HCT116 (cell line): ENCODE measurements around the gene HK1. TPM values are rescaled to one million over a fixed set of nuclear protein-coding genes. Genes with fewer than 3 reads are reported as not detected.

ENCODE experiments used
- ATAC-seq: fragments of 200-7000 bp; cut with Tn5 transposase; 2 replicates; pipeline ENCODE4 v1.9.1; 2020; ENCODE audit warnings: mild to moderate bottlenecking, moderate library complexity
- BruUV-seq: library from RNA; stranded (reverse); fragments of 400-500 nt; replicated peaks from 2 replicates; lab custom pipeline; 2021; lab: Mats Ljungman, UMichigan
- CTCF ChIA-PET: fragments of 300-600 bp; sonication (Branson Sonifier 250); formaldehyde crosslinking; loops from one replicate; lab custom pipeline; 2021; ENCODE audit warnings: antibody characterized with exemption; lab: Charles Lee
- POLR2A ChIA-PET: fragments of 300-600, 350-600 bp; sonication (Branson Sonifier 250); formaldehyde crosslinking; loops from one replicate; lab custom pipeline; 2021; ENCODE audit warnings: antibody characterized with exemption; lab: Charles Lee
- RAD21 ChIA-PET, 2 experiments: fragments of 300-600 bp; sonication (Branson Sonifier 250); formaldehyde crosslinking; loops; one replicate each; lab custom pipeline; 2023; ENCODE audit warnings: low total read pairs in 2 of 2; ENCODE audit not compliant: uncharacterized antibody in 2 of 2, unreplicated experiment in 2 of 2, low non-redundant PET in 1 of 2; lab: Charles Lee
- DNase-seq: peaks from one replicate; pipeline ENCODE4 v3.0.0-alpha.2; 2010; ENCODE audit warnings: low read depth, low spot score
- H2AFZ ChIP-seq: fragments of 200-600 bp; shearing (Covaris generic), sonication (generic); 2 replicates; pipeline ENCODE4 v1.6.1; 2017; ENCODE audit warnings: low read depth, mixed run types, mixed read lengths, antibody characterized with exemption, low read length; ENCODE audit not compliant: poor library complexity, severe bottlenecking
- H3K27ac ChIP-seq: 2 replicates; pipeline ENCODE4 v1.5.1; 2012; ENCODE audit warnings: low read depth, low read length
- H3K27me3 ChIP-seq: fragments of 200-600 bp; sonication (generic); 2 replicates; pipeline ENCODE4 v1.6.1; 2016; ENCODE audit warnings: mixed run types, low read length, mixed read lengths; ENCODE audit not compliant: insufficient read depth
- H3K36me3 ChIP-seq, 2 experiments: fragments of 200-500 bp in 1 of 2; fragments of 200-600 bp in 1 of 2; sonication (Bioruptor generic) in 1 of 2; sonication (generic) in 1 of 2; 2 replicates each; pipeline versions ENCODE4 v1.5.1 to v1.6.1; 2014 to 2016; ENCODE audit warnings: low read length in 2 of 2, inconsistent platforms in 1 of 2, mixed read lengths in 1 of 2, mixed run types in 1 of 2; ENCODE audit not compliant: insufficient read depth in 2 of 2, control insufficient read depth in 1 of 2
- H3K4me1 ChIP-seq, 2 experiments: fragments of 200-600 bp in 1 of 2; sonication (generic) in 1 of 2; 2 replicates each; pipeline versions ENCODE4 v1.5.1 to v1.6.1; 2012 to 2017; ENCODE audit warnings: low read length in 2 of 2, inconsistent platforms in 1 of 2, mild to moderate bottlenecking in 1 of 2, mixed read lengths in 1 of 2, mixed run types in 1 of 2, moderate library complexity in 1 of 2; ENCODE audit not compliant: insufficient read depth in 2 of 2, control insufficient read depth in 1 of 2
- H3K4me2 ChIP-seq: fragments of 200-600 bp; sonication (generic); 2 replicates; pipeline ENCODE4 v1.6.1; 2017; ENCODE audit warnings: mixed run types, low read length, mixed read lengths
- H3K4me3 ChIP-seq, 2 experiments: fragments of 200-600 bp in 1 of 2; sonication (generic) in 1 of 2; replicated peaks in 1 of 2; 2 replicates each; pipeline ENCODE4 v1.5.1; 2011 to 2016; ENCODE audit warnings: low read length in 2 of 2, control low read depth in 1 of 2, low read depth in 1 of 2, mild to moderate bottlenecking in 1 of 2, mixed read lengths in 1 of 2, mixed run types in 1 of 2
- H3K79me2 ChIP-seq: fragments of 200-600 bp; sonication (generic); 2 replicates; pipeline ENCODE4 v1.6.1; 2017; ENCODE audit warnings: mild to moderate bottlenecking, mixed run types, low read length, moderate library complexity, mixed read lengths; ENCODE audit not compliant: insufficient read depth
- H3K9ac ChIP-seq: fragments of 200-600 bp; sonication (generic); 2 replicates; pipeline ENCODE4 v1.6.1; 2016; ENCODE audit warnings: low read length, mixed read lengths
- H3K9me2 ChIP-seq: fragments of 200-600 bp; sonication (generic), shearing (Covaris generic); 2 replicates; pipeline ENCODE4 v1.6.1; 2017; ENCODE audit warnings: mixed run types, mild to moderate bottlenecking, moderate library complexity; ENCODE audit not compliant: insufficient read depth
- H3K9me3 ChIP-seq, 2 experiments: fragments of 200-500 bp in 1 of 2; fragments of 200-600 bp in 1 of 2; sonication (Bioruptor generic) in 1 of 2; sonication (generic) in 1 of 2; 2 replicates each; pipeline ENCODE4 v1.6.1; 2014 to 2017; ENCODE audit warnings: low read length in 2 of 2, mixed read lengths in 2 of 2, inconsistent platforms in 1 of 2, low read depth in 1 of 2, mild to moderate bottlenecking in 1 of 2, mixed run types in 1 of 2, moderate library complexity in 1 of 2; ENCODE audit not compliant: control insufficient read depth in 1 of 2, insufficient read depth in 1 of 2
- H4K20me1 ChIP-seq: fragments of 200-600 bp; sonication (generic), shearing (Covaris generic); 2 replicates; pipeline ENCODE4 v1.6.1; 2017; ENCODE audit warnings: mixed run types, mild to moderate bottlenecking, moderate library complexity; ENCODE audit not compliant: insufficient read depth
- CBX3 ChIP-seq: IDR thresholded peaks from 2 replicates; pipeline ENCODE4 v1.6.1; 2012; ENCODE audit warnings: low read depth
- CEBPB ChIP-seq: IDR thresholded peaks from 2 replicates; pipeline ENCODE4 v1.6.1; 2012; ENCODE audit warnings: low read depth
- EGR1 ChIP-seq: IDR thresholded peaks from 2 replicates; pipeline ENCODE4 v1.6.1; 2012; ENCODE audit warnings: low read depth
- ELF1 ChIP-seq: IDR thresholded peaks from 2 replicates; pipeline ENCODE4 v1.6.1; 2012; ENCODE audit warnings: low read depth, borderline replicate concordance
- POLR2AphosphoS5 ChIP-seq: IDR thresholded peaks from 2 replicates; pipeline ENCODE4 v1.6.1; 2011; ENCODE audit warnings: mild to moderate bottlenecking, low read depth, low read length, moderate library complexity
- RAD21 ChIP-seq: IDR thresholded peaks from 2 replicates; pipeline ENCODE4 v1.6.1; 2012; ENCODE audit warnings: low read depth, mild to moderate bottlenecking
- REST ChIP-seq: IDR thresholded peaks from 2 replicates; pipeline ENCODE4 v1.6.1; 2012; ENCODE audit warnings: low read depth
- SIN3A ChIP-seq: IDR thresholded peaks from 2 replicates; pipeline ENCODE4 v1.6.1; 2012; ENCODE audit warnings: low read depth
- SP1 ChIP-seq: IDR thresholded peaks from 2 replicates; pipeline ENCODE4 v1.6.1; 2012; ENCODE audit warnings: low read depth
- TCF7L2 ChIP-seq: IDR thresholded peaks from 2 replicates; pipeline ENCODE4 v1.7.0; 2011; ENCODE audit warnings: borderline replicate concordance, inconsistent platforms; ENCODE audit not compliant: insufficient read depth, insufficient read length; ENCODE audit errors: extremely low read depth
- YY1 ChIP-seq: IDR thresholded peaks from 2 replicates; pipeline ENCODE4 v1.6.1; 2011; ENCODE audit warnings: low read length, low read depth, moderate library complexity, mild to moderate bottlenecking; ENCODE audit not compliant: insufficient replicate concordance; ENCODE audit errors: extremely low read depth
- ZNF274 ChIP-seq: fragments of 200-500 bp; sonication (Bioruptor generic); IDR thresholded peaks from 2 replicates; pipeline ENCODE4 v1.6.1; 2014; ENCODE audit warnings: mild to moderate bottlenecking, low read depth, low read length, inconsistent platforms
- intact Hi-C: fragments of 100-400 bp; cut with micrococcal nuclease; formaldehyde crosslinking; loops from 2 replicates; pipeline ENCODE4 v1.10.0; 2022
- total RNA-seq: library from RNA; stranded (reverse); gene quantifications from one replicate; pipeline ENCODE4 v1.2.1, GENCODE V29; 2021; ENCODE audit not compliant: unreplicated experiment

HK1 gene
- total RNA-seq, 1 experiment from 2014 or later = 50.3 TPM

- Histone ChIP-seq H3K4me3 (no peak overlapping the region), H2AFZ (no peak overlapping the region), H3K79me2 (no peaks in the 10 kb centered on the region), H3K9me2 (no peaks in the 10 kb centered on the region), H4K20me1 (no peaks in the 10 kb centered on the region; the same call in 1 of the 2 replicates), H3K4me2 (no peak overlapping the region), H3K27ac (no peak overlapping the region), H3K4me1 (no peaks in the 10 kb centered on the region), H3K36me3 (no peaks in the 10 kb centered on the region; a peak in 1 of 4 replicates)
- CTCF ChIA-PET = no interaction called here
- ATAC-seq (no peak), DNase-seq (no peak)
- POLR2A ChIA-PET = no interaction called here
- RAD21 ChIA-PET = no interaction called here
- intact Hi-C loops = no loop called here
- TF ChIP-seq ELF1 (no peak), CBX3 (no peak), REST (no peak)
- TF ChIP-seq, all 23 proteins: peak for 0
- Histone ChIP-seq H3K9ac (no peak overlapping the region), H3K27me3 (no peaks in the 10 kb centered on the region), H3K9me3 (no peaks in the 10 kb centered on the region)
- TSS peak; percentile 71 for BruUV-seq
Measured at GRCh38 chr10:69401416-69401815, 123.1 kb downstream of the HK1 start.

GRCh38 chr10:69402386-69402785 is 124.1 kb downstream of the HK1 start:
- no peaks in the 10 kb centered on the region for H3K27me3 ChIP-seq
- no peaks in the 10 kb centered on the region; a peak in 1 of 4 replicates for H3K36me3 ChIP-seq
- no peak overlapping the region for H2AFZ ChIP-seq
- no peaks in the 10 kb centered on the region; the same call in 1 of the 2 replicates for H4K20me1 ChIP-seq
- ChIA-PET POLR2A (no interaction called here), CTCF (no interaction called here), RAD21 (no interaction called here)
- H3K9me2 ChIP-seq = no peaks in the 10 kb centered on the region
- no peak overlapping the region for H3K4me3 ChIP-seq
- DNase-seq = no peak
- no peaks in the 10 kb centered on the region for H3K9me3 ChIP-seq
- H3K4me2 ChIP-seq = no peak overlapping the region
- H3K9ac ChIP-seq = no peak overlapping the region
- no peaks in the 10 kb centered on the region for H3K4me1 ChIP-seq
- intact Hi-C loops = no loop called here
- no peaks in the 10 kb centered on the region for H3K79me2 ChIP-seq
- no peak overlapping the region for H3K27ac ChIP-seq
- no peak for ATAC-seq
- BruUV-seq = no TSS peak
- no peak for TF ChIP-seq SP1
- TF ChIP-seq ELF1 = no peak
- TF ChIP-seq ZNF274 = no peak
- TF ChIP-seq RAD21 = no peak
- no peak for TF ChIP-seq REST
- no peak for TF ChIP-seq CBX3
- TF ChIP-seq TCF7L2 = no peak
- no peak for TF ChIP-seq EGR1
- TF ChIP-seq POLR2AphosphoS5 = no peak
- TF ChIP-seq SIN3A = no peak
- TF ChIP-seq YY1 = no peak
- no peak for TF ChIP-seq CEBPB
